OCI-LY3 (cell line): ENCODE results near the gene LIF.
A peak's percentile ranks its signal among the peaks of the same experiment; 100 is the strongest.

Source experiments
- H2AFZ ChIP-seq: fragments of 200-600, 300-600 bp; shearing (Covaris generic); 2 replicates; pipeline ENCODE4 v1.6.0; 2014; ENCODE audit warnings: antibody characterized with exemption, low read depth, low read length
- H3K27ac ChIP-seq: fragments of 200-600, 300-600 bp; sonication (generic); 2 replicates; pipeline ENCODE4 v1.5.1; 2014; ENCODE audit warnings: mild to moderate bottlenecking, low read length, moderate library complexity, mixed read lengths
- H3K27me3 ChIP-seq: fragments of 200-600, 300-600 bp; sonication (generic); 2 replicates; pipeline ENCODE4 v1.6.1; 2014; ENCODE audit warnings: low read depth, low read length, mixed read lengths
- H3K36me3 ChIP-seq: fragments of 200-600, 300-600 bp; sonication (generic); replicated peaks from 2 replicates; pipeline ENCODE3; 2014; ENCODE audit warnings: low read depth, low read length, mixed read lengths
- H3K4me1 ChIP-seq: fragments of 300-600, 200-600 bp; sonication (generic); 2 replicates; pipeline ENCODE4 v1.6.1; 2014; ENCODE audit warnings: low read length, mixed read lengths
- H3K4me2 ChIP-seq: fragments of 200-600, 300-600 bp; sonication (generic); 2 replicates; pipeline ENCODE4 v1.6.1; 2014; ENCODE audit warnings: low read length, mixed read lengths
- H3K4me3 ChIP-seq: fragments of 300-600, 200-600 bp; sonication (generic); 2 replicates; pipeline ENCODE4 v1.5.1; 2014; ENCODE audit warnings: antibody characterized with exemption, mild to moderate bottlenecking, low read length, moderate library complexity
- H3K79me2 ChIP-seq: fragments of 300-600, 200-600 bp; shearing (Covaris generic); 2 replicates; pipeline ENCODE4 v1.6.1; 2014; ENCODE audit warnings: mild to moderate bottlenecking, low read length, mixed read lengths
- H3K9ac ChIP-seq: fragments of 300-600, 200-600 bp; shearing (Covaris generic); 2 replicates; pipeline ENCODE4 v1.6.0; 2014; ENCODE audit warnings: mild to moderate bottlenecking, low read length, moderate library complexity
- H3K9me3 ChIP-seq: fragments of 200-600, 300-600 bp; shearing (Covaris generic); 2 replicates; pipeline ENCODE4 v1.6.1; 2014; ENCODE audit warnings: low read length, mixed read lengths; ENCODE audit not compliant: insufficient read depth
- H4K20me1 ChIP-seq: fragments of 200-600, 300-600 bp; sonication (generic); 2 replicates; pipeline ENCODE4 v1.6.1; 2016; ENCODE audit warnings: low read length, mixed read lengths; ENCODE audit not compliant: insufficient read depth
- CTCF ChIP-seq: fragments of 200-600, 300-600 bp; sonication (generic); IDR thresholded peaks from 2 replicates; pipeline ENCODE4 v1.5.1; 2014; ENCODE audit warnings: antibody characterized with exemption, low read length, low read depth
- EZH2phosphoT487 ChIP-seq: fragments of 200-600 bp; shearing (Covaris generic); IDR thresholded peaks from 2 replicates; pipeline ENCODE4 v1.6.1; 2018; ENCODE audit warnings: antibody characterized with exemption, mixed run types, low read depth

Gene LIF

GRCh38 chr22:30290342-30291057, 43.9 kb upstream of the LIF start:
- peak overlapping the region; percentile 93 for H3K4me2 ChIP-seq
- 0 out of 2 replicates have a peak overlapping the region, but pooled peaks have one; percentile 3 for H3K27ac ChIP-seq
- no peaks in the 10 kb centered on the region for H3K27me3 ChIP-seq
- H2AFZ ChIP-seq, result no peak overlapping the region
- no peaks in the 10 kb centered on the region for H3K79me2 ChIP-seq
- no peak overlapping the region for H3K9ac ChIP-seq
- H3K4me1 ChIP-seq, result peaks cover 24% of the 10 kb centered on the region
- H4K20me1 ChIP-seq, result no peaks in the 10 kb centered on the region
- no peak for TF ChIP-seq EZH2phosphoT487
- no peaks in the 10 kb centered on the region for H3K9me3 ChIP-seq
- H3K4me3 ChIP-seq, result peak overlapping the region; percentile 75
- H3K36me3 ChIP-seq, result no peaks in the 10 kb centered on the region

GRCh38 chr22:30289980-30290313, 43.4 kb upstream of the LIF start:
- Histone ChIP-seq H4K20me1 (no peaks in the 10 kb centered on the region), H2AFZ (no peak overlapping the region), H3K27me3 (no peaks in the 10 kb centered on the region), H3K36me3 (no peaks in the 10 kb centered on the region), H3K27ac (no peak overlapping the region), H3K4me1 (peaks cover 24% of the 10 kb centered on the region), H3K4me3 (peak overlapping the region; percentile 75), H3K4me2 (peak overlapping the region; percentile 93), H3K9me3 (no peaks in the 10 kb centered on the region), H3K9ac (peak overlapping the region; percentile 47; the same call in 1 of the 2 replicates), H3K79me2 (no peaks in the 10 kb centered on the region)
- no peak for TF ChIP-seq EZH2phosphoT487
- no peak for TF ChIP-seq CTCF

- no peak within 1 kb of the TSS for H3K27ac ChIP-seq
- H2AFZ ChIP-seq, result peak within 1 kb of the TSS; percentile 32; the same call in 1 of the 2 replicates
- no peaks in the 10 kb centered on the region for H3K9me3 ChIP-seq
- H4K20me1 ChIP-seq, result no peaks in the 10 kb centered on the region
- no peaks in the 10 kb centered on the region for H3K36me3 ChIP-seq
- no peaks in the 10 kb centered on the region for H3K79me2 ChIP-seq
- H3K9ac ChIP-seq, result peak within 1 kb of the TSS; percentile 47
- H3K4me2 ChIP-seq, result peak within 1 kb of the TSS; percentile 93
- peaks cover 24% of the 10 kb centered on the region for H3K4me1 ChIP-seq
- peak within 1 kb of the TSS; percentile 75 for H3K4me3 ChIP-seq
- H3K27me3 ChIP-seq, result no peaks in the 10 kb centered on the region
- TF ChIP-seq CTCF (no peak), EZH2phosphoT487 (no peak)
These were observed 42.8 kb upstream of the LIF start, which contains the start of gene CASTOR1 for GRCh38 chr22:30289141-30289979. Gene CASTOR1, minus strand, starts transcription at chr22:30289505. Its CDS starts 8 bp downstream, at chr22:30289497.

GRCh38 chr22:30288419-30289140, 42.0 kb upstream of the LIF start:
- H3K4me2 ChIP-seq, result peak overlapping the region; percentile 93
- H2AFZ ChIP-seq, result no peak overlapping the region
- peak overlapping the region; percentile 47 for H3K9ac ChIP-seq
- H3K4me1 ChIP-seq, result peaks cover 24% of the 10 kb centered on the region
- no peaks in the 10 kb centered on the region for H3K36me3 ChIP-seq
- TF ChIP-seq CTCF, result no peak
- no peak for TF ChIP-seq EZH2phosphoT487
- no peaks in the 10 kb centered on the region for H3K9me3 ChIP-seq
- no peaks in the 10 kb centered on the region for H3K27me3 ChIP-seq
- H3K79me2 ChIP-seq, result no peaks in the 10 kb centered on the region
- peak overlapping the region; percentile 75 for H3K4me3 ChIP-seq
- no peaks in the 10 kb centered on the region for H4K20me1 ChIP-seq
- H3K27ac ChIP-seq, result no peak overlapping the region
